ENCODE measurements around the gene BANF1. TPM values are rescaled to one million over a fixed set of nuclear protein-coding genes. Genes with fewer than 3 reads are reported as not detected.

The BANF1 gene
- total RNA-seq, 1 donor from 2014 or later = 180 TPM

GRCh38 chr11:66051371-66051765 lies 49.1 kb downstream of the BANF1 start:
- peak overlapping the region; percentile 87 for H3K4me3 Mint-ChIP-seq (ENCODE audit: unreplicated experiment)
- no peak for TF ChIP-seq EZH2 (IDR thresholded peaks at IDR 0.05; ENCODE audit: insufficient read depth, low read length)
- no peak for TF ChIP-seq CTCF (IDR thresholded peaks at IDR 0.05; ENCODE audit: insufficient read depth, low read depth, low read length)
- peak overlapping the region; percentile 89 for H3K27ac ChIP-seq (ENCODE audit: low read depth, low read length)

GRCh38 chr11:66051766-66052663 lies 49.7 kb downstream of the BANF1 start, which contains the start of gene SF3B2:
Gene SF3B2 (plus strand): TSS chr11:66052364. CDS start chr11:66052385, 21 bp downstream.
- peak within 1 kb of the TSS; percentile 98 for H3K4me3 Mint-ChIP-seq (ENCODE audit: unreplicated experiment)
- Histone ChIP-seq H3K27ac (ENCODE audit: low read depth, low read length) (peak within 1 kb of the TSS; percentile 89), H4K20me1 (ENCODE audit: insufficient read depth, low read length) (peaks cover 33% of the 10 kb centered on the region), H3K36me3 (ENCODE audit: insufficient read depth, low read length) (peaks cover 24% of the 10 kb centered on the region), H3K4me3 (ENCODE audit: insufficient read depth, low read depth, low read length) (peak within 1 kb of the TSS; percentile 96), H3K4me2 (ENCODE audit: low read length) (peak within 1 kb of the TSS; percentile 94), H3K4me1 (ENCODE audit: insufficient read depth, low read length) (peaks cover 24% of the 10 kb centered on the region), H3K27me3 (ENCODE audit: insufficient read depth, low read length) (no peaks in the 10 kb centered on the region), H3K79me2 (ENCODE audit: insufficient read depth, low read length) (peaks cover 46% of the 10 kb centered on the region), H3K9ac (ENCODE audit: low read length) (peak within 1 kb of the TSS; percentile 99), H3K9me3 (ENCODE audit: insufficient read depth, low read depth, low read length) (no peaks in the 10 kb centered on the region), H2AFZ (ENCODE audit: low read depth, low read length) (peak within 1 kb of the TSS; percentile 95)
- no peak for FAIRE-seq
- H3K36me3 Mint-ChIP-seq (ENCODE audit: low read depth, unreplicated experiment) = peaks cover 12% of the 10 kb centered on the region
- peak; percentile 97 for DNase-seq (ENCODE audit: low read depth)
- TF ChIP-seq EZH2 (IDR thresholded peaks at IDR 0.05; ENCODE audit: insufficient read depth, low read length) = no peak
- TF ChIP-seq CTCF (IDR thresholded peaks at IDR 0.05; ENCODE audit: insufficient read depth, low read depth, low read length) = no peak
- H3K27ac Mint-ChIP-seq (ENCODE audit: unreplicated experiment) = peak within 1 kb of the TSS; percentile 99
- H3K27me3 Mint-ChIP-seq (ENCODE audit: low read depth, unreplicated experiment) = peaks cover 5% of the 10 kb centered on the region
- H3K4me1 Mint-ChIP-seq (ENCODE audit: low read depth, unreplicated experiment) = peaks cover 20% of the 10 kb centered on the region
- no peaks in the 10 kb centered on the region for H3K9me3 Mint-ChIP-seq (ENCODE audit: unreplicated experiment)

More at GRCh38 chr11:66051371-66051765, 49.1 kb downstream of the BANF1 start:
- H3K27ac Mint-ChIP-seq (ENCODE audit: unreplicated experiment) = peak overlapping the region; percentile 99
- DNase-seq (ENCODE audit: low read depth) (no peak), FAIRE-seq (no peak)
- H3K9me3 ChIP-seq (ENCODE audit: insufficient read depth, low read depth, low read length) = no peaks in the 10 kb centered on the region
- peak overlapping the region; percentile 96 for H3K4me3 ChIP-seq (ENCODE audit: insufficient read depth, low read depth, low read length)
- no peaks in the 10 kb centered on the region for H3K9me3 Mint-ChIP-seq (ENCODE audit: unreplicated experiment)
- peaks cover 20% of the 10 kb centered on the region for H3K4me1 Mint-ChIP-seq (ENCODE audit: low read depth, unreplicated experiment)
- peaks cover 12% of the 10 kb centered on the region for H3K36me3 Mint-ChIP-seq (ENCODE audit: low read depth, unreplicated experiment)
- H4K20me1 ChIP-seq (ENCODE audit: insufficient read depth, low read length) = peaks cover 30% of the 10 kb centered on the region
- H2AFZ ChIP-seq (ENCODE audit: low read depth, low read length) = peak overlapping the region; percentile 80
- H3K27me3 ChIP-seq (ENCODE audit: insufficient read depth, low read length) = no peaks in the 10 kb centered on the region
- peaks cover 40% of the 10 kb centered on the region for H3K79me2 ChIP-seq (ENCODE audit: insufficient read depth, low read length)
- H3K27me3 Mint-ChIP-seq (ENCODE audit: low read depth, unreplicated experiment) = peaks cover 9% of the 10 kb centered on the region
- H3K9ac ChIP-seq (ENCODE audit: low read length) = peak overlapping the region; percentile 99
- H3K4me1 ChIP-seq (ENCODE audit: insufficient read depth, low read length) = peaks cover 24% of the 10 kb centered on the region
- H3K4me2 ChIP-seq (ENCODE audit: low read length) = peak overlapping the region; percentile 94
- H3K36me3 ChIP-seq (ENCODE audit: insufficient read depth, low read length) = peaks cover 17% of the 10 kb centered on the region

All from astrocyte (in vitro differentiated cells and primary cell).